ENCODE results near the gene XPNPEP2.
"Not testable (repeated sequence)": the region's sequence is repeated elsewhere in the genome, so short reads cannot be mapped to it uniquely, and the experiment has no call there.

XPNPEP2 gene

DNA sequence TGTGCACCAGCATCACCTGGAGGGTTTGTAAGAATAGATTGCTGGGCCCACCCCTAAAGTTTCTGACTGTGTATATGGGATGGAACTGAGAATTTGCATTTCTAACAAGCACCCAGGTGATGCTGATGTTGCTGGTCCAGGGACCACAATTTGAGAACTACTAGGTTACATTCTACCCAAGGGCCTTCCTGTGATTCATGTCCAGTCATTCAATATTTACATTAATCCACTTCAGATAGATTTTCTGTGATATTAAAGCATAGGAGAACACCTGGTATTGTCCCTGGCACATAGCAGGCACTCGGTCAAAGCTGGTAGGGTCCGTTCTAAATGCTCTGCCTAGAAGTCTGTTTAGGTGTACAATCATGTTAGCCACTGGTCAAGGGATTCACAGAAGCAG is 19.5 kb upstream of the XPNPEP2 start:
- no peak for DNase-seq (ENCODE audit: low read depth in 1 of 2, low spot score in 1 of 2)

- DNase-seq (ENCODE audit: low read depth in 1 of 2, low spot score in 1 of 2): no peak
Observed at GRCh38 chrX:129719931-129720530, 18.7 kb upstream of the XPNPEP2 start.

GRCh38 chrX:129720741-129721140 is 18.0 kb upstream of the XPNPEP2 start:
- no peak for DNase-seq (ENCODE audit: low read depth in 1 of 2, low spot score in 1 of 2)

DNA sequence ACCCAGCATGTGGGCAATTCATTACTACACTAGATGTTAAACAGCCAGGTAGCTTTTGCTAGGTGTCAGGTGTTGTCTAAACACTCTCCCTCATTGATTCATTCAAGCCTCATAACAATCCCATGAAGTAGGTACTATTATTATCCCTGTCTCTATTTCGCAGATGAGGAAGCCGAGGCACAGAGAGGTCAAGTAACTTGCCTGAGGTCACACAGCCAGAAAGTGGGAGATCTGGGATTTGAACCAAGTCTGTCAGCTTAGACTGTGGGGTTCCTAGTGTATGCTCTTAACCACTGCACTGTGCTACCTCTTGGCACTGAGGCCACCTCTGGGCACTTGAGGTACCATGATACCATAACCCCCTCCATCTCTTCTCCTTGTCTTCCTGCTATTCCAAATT is 17.4 kb upstream of the XPNPEP2 start:
- DNase-seq (ENCODE audit: low read depth in 1 of 2, low spot score in 1 of 2): no peak

DNA sequence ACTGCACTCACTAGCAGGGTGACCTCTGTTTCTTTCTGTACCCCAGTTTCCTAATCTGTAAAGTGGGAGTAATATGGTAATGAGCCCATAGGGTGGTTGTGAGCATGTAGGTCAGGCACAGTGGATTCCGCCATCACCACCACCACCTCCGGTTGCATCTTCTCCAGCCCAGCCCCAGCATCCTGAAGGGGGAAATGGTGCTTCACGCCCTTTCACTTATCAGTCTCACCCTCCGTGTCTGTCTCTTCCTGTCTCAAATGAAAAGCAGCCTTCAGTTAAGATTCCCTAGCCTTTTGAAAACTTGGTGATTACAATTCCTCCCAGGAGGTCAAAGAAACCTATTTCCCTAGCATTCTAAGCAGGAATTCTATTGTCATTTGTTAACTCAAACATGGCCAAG is 16.9 kb upstream of the XPNPEP2 start:
- DNase-seq (ENCODE audit: low read depth in 1 of 2, low spot score in 1 of 2): no peak

DNA sequence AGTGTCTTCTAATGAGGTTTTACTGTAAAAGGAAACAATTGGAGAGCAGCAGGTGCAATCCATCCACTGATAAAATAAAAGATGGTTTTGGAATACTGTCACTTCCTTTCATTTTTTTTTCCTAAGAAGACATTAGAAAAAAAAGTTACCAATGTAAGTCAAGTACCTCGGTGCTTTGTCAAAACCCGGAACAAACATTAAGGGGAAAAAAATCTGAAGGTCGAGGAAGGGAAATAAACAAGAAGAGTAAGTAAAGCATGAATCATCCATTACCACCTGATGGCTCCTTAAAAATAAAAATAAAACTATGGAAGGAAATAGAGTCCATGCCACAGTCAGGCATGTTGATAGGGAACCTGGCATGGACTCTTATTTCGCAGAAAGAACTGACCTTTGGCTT is 15.3 kb upstream of the XPNPEP2 start:
- DNase-seq (ENCODE audit: low read depth in 1 of 2, low spot score in 1 of 2): no peak

- no peak for DNase-seq (ENCODE audit: low read depth in 1 of 2, low spot score in 1 of 2)
Observed at GRCh38 chrX:129724754-129725153, 14.0 kb upstream of the XPNPEP2 start.

- peak in 1 of 2 donors; percentile 8 for DNase-seq (ENCODE audit: low read depth in 1 of 2, low spot score in 1 of 2)
Observed at GRCh38 chrX:129726307-129727111, 12.3 kb upstream of the XPNPEP2 start.

- DNase-seq (ENCODE audit: low read depth in 1 of 2, low spot score in 1 of 2): no peak
Observed at GRCh38 chrX:129728061-129728460, 10.7 kb upstream of the XPNPEP2 start.

DNA sequence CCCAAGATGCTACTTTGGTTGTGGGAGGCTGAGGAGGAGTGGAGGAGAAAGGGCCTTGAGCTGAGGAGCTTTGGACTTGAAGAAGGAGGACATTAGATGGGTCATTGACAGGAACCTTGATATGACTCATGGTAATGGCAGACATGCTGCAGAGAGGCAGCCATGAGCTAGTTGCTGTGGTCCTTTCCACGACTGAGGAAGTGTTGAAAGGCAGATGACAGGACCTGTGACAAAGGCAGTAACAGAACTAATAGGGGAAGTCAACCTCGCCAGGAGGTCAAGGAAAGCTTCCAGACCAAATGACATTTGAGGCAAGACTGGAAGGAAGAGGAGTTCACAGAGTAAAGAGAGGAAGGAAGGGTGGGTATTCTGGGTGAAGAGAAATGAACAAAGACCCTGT is 7.6 kb upstream of the XPNPEP2 start:
- DNase-seq (ENCODE audit: low read depth in 1 of 2, low spot score in 1 of 2): no peak

- no peak for DNase-seq (ENCODE audit: low read depth in 1 of 2, low spot score in 1 of 2)
Observed at GRCh38 chrX:129732857-129733256, 5.9 kb upstream of the XPNPEP2 start.

DNA sequence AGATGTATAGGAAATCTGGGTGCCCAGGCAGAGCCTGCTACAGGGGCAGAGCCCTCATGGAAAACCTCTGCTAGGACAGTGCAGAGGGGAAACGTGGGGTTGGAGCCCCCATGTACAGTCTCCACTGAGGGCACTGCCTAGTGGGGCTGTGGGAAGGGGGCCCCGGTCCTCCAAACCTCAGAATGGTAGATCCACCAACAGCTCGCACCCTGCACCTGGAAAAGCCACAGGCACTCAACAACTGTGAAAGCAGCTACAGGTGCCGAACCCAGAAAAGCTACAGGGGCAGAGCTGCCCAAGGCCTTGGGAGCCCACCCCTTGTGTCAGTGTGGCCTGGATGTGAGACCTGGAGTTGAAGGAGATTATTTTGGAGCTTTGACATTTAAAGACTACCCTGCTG is 5.4 kb upstream of the XPNPEP2 start:
- no peak for DNase-seq (ENCODE audit: low read depth in 1 of 2, low spot score in 1 of 2)

DNA sequence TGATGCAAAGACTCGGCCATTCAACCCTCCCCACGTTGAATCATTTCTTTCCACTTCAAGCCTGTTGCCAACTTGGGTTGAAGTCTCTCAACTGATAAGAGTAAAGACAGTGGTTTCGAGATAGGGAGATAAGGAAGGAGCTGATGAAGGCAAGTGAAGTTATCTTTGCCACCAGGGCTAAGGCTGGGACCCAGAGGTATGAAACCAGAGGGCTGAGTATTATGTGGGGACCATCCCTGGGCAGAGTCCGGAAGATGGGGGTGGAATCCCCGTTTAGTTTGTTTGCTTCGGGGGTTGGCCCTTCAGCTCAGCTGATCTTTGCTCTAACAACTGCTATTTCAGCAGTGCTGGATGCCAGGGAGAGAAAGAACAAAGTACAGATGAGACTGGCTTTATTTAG is 2.3 kb upstream of the XPNPEP2 start:
- no peak for DNase-seq (ENCODE audit: low read depth in 1 of 2, low spot score in 1 of 2)

- no peak for DNase-seq (ENCODE audit: low read depth in 1 of 2, low spot score in 1 of 2)
Observed at GRCh38 chrX:129737916-129738315, 863 bp upstream of the XPNPEP2 start.

GRCh38 chrX:129739578-129739977 is 799 bp downstream of the XPNPEP2 start:
- no peak for DNase-seq (ENCODE audit: low read depth in 1 of 2, low spot score in 1 of 2)

DNA sequence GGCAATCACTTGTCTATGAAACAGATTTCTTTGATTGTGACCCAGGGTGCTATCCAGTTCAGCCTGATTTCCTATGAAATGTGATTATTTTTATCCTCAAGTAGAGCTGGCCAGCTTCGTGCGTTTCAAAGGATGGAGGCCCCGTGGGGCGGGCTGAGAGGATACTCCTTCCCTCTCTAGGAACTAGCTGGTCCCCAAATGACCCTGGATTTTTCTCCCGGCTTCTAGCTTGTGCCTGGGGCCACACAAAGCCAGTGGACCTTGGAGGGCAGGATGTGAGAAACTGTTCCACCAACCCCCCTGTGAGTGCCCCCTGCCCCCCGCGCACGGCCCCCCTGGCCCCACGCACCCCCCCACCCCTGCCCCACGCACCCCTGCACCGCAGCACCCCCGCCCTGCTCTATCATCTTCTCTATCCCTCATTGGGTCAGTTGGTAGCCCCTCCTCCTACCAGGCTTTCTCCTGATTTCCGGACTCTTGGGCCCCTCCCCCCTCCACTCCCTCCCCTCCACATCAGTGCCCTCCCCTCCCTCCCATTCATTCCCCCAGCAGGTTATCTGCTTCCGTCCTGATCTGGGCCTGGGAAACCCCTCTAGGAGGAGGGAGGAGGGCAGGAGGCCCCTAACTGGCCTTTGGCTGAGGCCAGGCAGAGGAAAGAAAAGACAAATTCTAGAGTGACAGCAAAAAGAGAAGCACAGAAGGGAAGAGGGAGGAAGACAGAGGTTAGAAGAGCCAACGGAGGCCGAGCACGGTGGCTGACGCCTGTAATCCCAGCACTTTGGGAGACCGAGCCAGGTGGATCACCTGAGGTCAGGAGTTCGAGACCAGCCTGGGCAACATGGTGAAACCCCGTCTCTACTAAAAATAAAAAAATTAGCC is 3.3 kb downstream of the XPNPEP2 start:
- DNase-seq (ENCODE audit: low read depth in 1 of 2, low spot score in 1 of 2): no peak

DNA sequence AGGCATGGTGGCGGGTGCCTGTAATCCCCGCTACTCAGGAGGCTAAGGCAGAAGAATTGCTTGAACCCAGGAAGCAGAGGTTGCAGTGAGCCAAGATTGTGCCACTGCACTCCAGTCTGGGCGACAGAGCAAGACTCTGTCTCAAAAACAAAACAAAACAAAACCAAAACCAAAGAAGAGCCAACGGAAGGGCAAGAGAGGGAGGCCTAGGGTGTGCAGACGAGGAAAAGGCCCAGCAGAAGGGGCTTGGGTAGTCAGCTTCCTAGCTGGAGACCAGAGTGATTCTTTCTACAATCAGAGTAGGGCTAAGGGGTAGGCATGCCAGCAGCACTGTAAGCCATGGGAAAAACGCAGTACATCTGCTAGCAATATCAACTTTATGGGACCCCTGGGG is 4.0 kb downstream of the XPNPEP2 start:
- DNase-seq (ENCODE audit: low read depth in 1 of 2, low spot score in 1 of 2): not testable (repeated sequence)

- no peak for DNase-seq (ENCODE audit: low read depth in 1 of 2, low spot score in 1 of 2)
Observed at GRCh38 chrX:129743821-129744220, 5.0 kb downstream of the XPNPEP2 start.

- no peak for DNase-seq (ENCODE audit: low read depth in 1 of 2, low spot score in 1 of 2)
Observed at GRCh38 chrX:129744861-129745321, 6.1 kb downstream of the XPNPEP2 start.

DNA sequence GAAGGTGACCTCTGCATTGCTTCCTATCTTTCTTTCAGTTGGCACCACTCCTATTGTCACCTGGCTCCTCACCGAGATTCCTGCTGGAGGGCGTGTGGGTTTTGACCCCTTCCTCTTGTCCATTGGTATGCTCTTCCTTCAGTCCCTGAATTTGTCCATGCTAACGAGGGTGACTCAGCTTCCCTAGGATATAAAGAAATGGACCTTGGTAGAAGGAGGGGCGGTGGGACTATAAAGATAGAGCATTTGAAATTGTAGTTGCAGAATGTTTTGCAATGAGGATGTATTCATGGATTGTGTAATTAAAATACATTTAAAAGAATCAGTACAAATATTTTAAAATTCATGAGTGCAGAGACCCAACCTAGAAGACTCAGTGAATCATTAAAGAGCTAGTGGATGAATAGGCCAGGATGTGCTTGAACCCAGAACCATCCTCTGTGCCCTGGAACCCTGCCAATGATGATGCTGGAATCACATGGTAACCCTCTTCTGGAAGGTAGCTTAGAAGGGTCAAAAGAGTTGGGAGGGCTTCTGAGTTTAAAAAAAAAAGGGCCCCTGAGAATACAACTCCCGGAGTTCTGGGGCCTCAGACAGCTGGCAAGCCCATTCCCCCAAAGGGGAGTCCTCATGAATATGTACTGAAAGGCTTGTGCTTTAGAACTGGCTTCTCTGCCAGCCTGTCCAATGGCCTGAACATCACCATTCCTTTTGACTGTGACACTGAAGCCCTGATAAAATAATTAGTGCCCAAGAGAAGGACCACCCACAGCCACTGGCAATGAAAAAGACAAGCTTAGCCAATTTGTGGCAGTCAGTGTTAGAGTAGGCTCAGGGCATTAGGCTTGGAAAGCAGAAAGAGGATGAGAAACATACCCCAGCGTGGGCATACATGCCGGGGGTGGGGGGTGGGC is 8.0 kb downstream of the XPNPEP2 start:
- DNase-seq (ENCODE audit: low read depth in 1 of 2, low spot score in 1 of 2): no peak

DNA sequence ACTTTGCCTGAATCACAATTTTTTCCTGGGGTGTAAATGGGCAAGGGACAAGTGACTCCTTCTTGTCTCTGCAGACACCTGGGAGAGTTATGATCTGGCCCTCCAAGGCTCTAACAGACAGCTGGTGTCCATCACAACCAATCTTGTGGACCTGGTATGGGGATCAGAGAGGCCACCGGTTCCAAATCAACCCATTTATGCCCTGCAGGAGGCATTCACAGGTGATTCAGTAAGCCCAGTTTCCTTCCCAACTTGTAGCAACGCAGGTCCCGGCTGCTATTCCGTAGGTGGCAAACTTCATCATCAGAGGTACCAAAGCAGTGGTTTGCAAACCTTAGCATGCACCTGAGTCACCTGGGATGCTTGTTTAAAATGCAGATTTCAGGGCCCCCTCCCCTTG is 8.8 kb downstream of the XPNPEP2 start:
- DNase-seq (ENCODE audit: low read depth in 1 of 2, low spot score in 1 of 2): no peak
